ENCODE results near the gene CDH4.

The CDH4 gene

DNA sequence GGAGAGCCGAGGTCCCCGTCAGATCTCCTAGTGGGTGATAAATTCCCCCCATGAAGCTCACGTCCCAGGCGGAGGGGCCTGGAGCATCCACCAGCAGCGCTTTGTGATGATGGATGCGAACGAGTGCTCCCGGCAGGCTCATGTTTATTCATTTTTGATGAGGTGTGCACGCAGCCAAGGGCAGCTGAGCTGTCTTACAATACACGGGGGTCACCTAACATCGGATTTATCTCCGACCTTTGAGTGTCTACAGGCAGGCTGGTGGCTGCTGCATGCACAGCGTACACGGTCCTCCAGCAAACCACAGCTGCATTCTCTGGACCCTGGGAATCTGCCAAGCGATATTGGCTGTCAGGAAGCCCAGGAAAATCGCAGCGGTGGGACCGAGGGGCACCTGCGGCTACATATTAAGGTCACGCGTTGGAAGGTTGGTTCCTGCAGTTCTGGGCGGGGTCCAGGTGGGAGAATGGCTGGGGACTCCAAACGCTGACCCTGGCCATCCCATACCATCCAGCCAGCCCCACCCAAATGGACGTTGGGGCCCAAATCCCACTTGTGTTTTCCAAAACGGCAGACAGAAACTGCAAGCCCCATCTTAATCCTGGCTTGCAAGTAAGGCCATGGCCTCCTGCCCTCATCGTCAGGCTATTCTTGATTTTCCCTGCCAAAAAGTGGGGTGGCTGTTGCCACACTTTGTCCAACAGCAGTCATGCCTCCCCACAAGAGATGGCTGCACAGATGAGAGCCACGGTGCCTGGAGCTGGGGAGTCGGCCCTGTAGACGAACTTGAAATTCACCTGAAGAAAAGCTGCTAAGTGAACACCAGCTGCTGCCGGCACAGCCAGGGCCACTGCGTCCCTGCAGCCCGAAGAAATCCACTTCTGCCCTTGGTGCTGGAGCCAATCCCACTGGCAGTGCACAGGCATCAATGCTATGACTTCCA lies 413.7 kb downstream of the CDH4 start:
- no peak for DNase-seq (ENCODE audit: low read depth)
- H3K4me3 ChIP-seq (ENCODE audit: low read depth, low read length): no peak overlapping the region
- no peak for TF ChIP-seq CTCF (IDR thresholded peaks at IDR 0.05; ENCODE audit: control insufficient read depth, extremely low read depth, insufficient read depth)

- DNase-seq (ENCODE audit: low read depth): no peak
- no peak overlapping the region for H3K4me3 ChIP-seq (ENCODE audit: low read depth, low read length)
- no peak for TF ChIP-seq CTCF (IDR thresholded peaks at IDR 0.05; ENCODE audit: control insufficient read depth, extremely low read depth, insufficient read depth)
Observed at GRCh38 chr20:61666471-61666832, 414.4 kb downstream of the CDH4 start.

DNA sequence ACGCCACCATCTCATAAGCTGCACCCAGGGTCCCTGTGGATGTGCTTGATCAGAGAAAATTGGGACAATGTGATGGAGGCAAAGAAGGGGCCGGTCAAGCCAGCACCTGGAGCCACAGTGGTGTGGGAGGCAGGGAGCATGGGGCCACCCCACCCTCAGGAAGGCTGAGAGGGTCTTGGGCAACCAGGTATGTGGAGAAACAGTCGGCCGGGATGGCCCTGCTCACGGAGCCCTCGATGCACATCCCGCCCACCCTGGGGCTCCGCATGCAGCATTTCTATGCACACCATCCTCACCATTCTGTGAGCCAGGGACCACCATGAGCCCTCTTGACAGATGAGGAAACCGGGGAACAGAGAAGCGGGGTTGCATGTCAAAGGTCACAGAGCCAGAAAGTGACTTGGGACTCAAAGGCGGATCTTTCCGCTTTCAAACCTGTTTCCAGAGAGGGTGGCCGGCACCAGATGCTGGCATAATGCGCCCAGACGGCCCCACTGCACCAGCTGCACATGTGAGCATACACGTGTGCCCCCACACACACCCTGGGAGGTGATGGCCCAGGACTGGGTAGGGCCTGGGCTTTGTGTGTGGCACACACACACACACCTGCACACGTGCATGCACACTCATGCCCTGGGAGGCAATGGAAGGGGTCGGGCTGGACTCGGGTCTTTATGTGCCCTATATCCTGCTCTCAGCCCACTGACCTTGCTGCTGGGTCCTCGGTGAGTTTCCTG lies 415.2 kb downstream of the CDH4 start:
- no peak overlapping the region for H3K4me3 ChIP-seq (ENCODE audit: low read depth, low read length)
- TF ChIP-seq CTCF (IDR thresholded peaks at IDR 0.05; ENCODE audit: control insufficient read depth, extremely low read depth, insufficient read depth): no peak
- DNase-seq (ENCODE audit: low read depth): no peak

- no peak for TF ChIP-seq CTCF (IDR thresholded peaks at IDR 0.05; ENCODE audit: control insufficient read depth, extremely low read depth, insufficient read depth)
- no peak overlapping the region for H3K4me3 ChIP-seq (ENCODE audit: low read depth, low read length)
- no peak for DNase-seq (ENCODE audit: low read depth)
Observed at GRCh38 chr20:61668065-61668650, 416.1 kb downstream of the CDH4 start.

GRCh38 chr20:61668771-61669503 lies 416.9 kb downstream of the CDH4 start:
- no peak for DNase-seq (ENCODE audit: low read depth)
- no peak for TF ChIP-seq CTCF (IDR thresholded peaks at IDR 0.05; ENCODE audit: control insufficient read depth, extremely low read depth, insufficient read depth)
- H3K4me3 ChIP-seq (ENCODE audit: low read depth, low read length): no peak overlapping the region

- no peak for DNase-seq (ENCODE audit: low read depth)
- no peak overlapping the region for H3K4me3 ChIP-seq (ENCODE audit: low read depth, low read length)
- no peak for TF ChIP-seq CTCF (IDR thresholded peaks at IDR 0.05; ENCODE audit: control insufficient read depth, extremely low read depth, insufficient read depth)
Observed at GRCh38 chr20:61670274-61670673, 418.2 kb downstream of the CDH4 start.

Measured in LNCaP clone FGC (cell line).